Stimulated activated CD8-positive, alpha-beta memory T cell treated with anti-CD3 and anti-CD28 coated beads, Interleukin-15, amount 100 ng/mL, for 48 hours (primary cell): Measurements from ENCODE around the gene CLDN6.

Experiments
- DNase-seq, 2 donors: peaks; one replicate each; pipeline ENCODE4 v3.0.0-alpha.2; 2020; ENCODE audit warnings: low read depth in 2 of 2

CLDN6 gene

GRCh38 chr16:3027983-3028715 is 10.2 kb upstream of the CLDN6 start:
- DNase-seq: peak; percentile 79 to 83

- DNase-seq: no peak
These were observed 9.5 kb upstream of the CLDN6 start for GRCh38 chr16:3027489-3027795.

GRCh38 chr16:3026609-3027488 is 8.9 kb upstream of the CLDN6 start:
- DNase-seq: no peak

GRCh38 chr16:3026003-3026378 is 8.0 kb upstream of the CLDN6 start:
- DNase-seq: no peak

- DNase-seq: no peak
These were observed 7.3 kb upstream of the CLDN6 start for GRCh38 chr16:3025032-3026002.

- peak; percentile 91 to 94 for DNase-seq
These were observed 5.9 kb upstream of the CLDN6 start, which contains the start of the genes HCFC1R1 and THOC6 for GRCh38 chr16:3023669-3024478. HCFC1R1 (minus strand) TSS chr16:3023942; CDS start chr16:3023941, 1 bp downstream. THOC6 (plus strand) TSS chr16:3024035; CDS start chr16:3024327, 292 bp downstream.

- DNase-seq: no peak
These were observed 5.4 kb upstream of the CLDN6 start for GRCh38 chr16:3023415-3023668.

- no peak for DNase-seq
These were observed 4.9 kb upstream of the CLDN6 start for GRCh38 chr16:3022684-3023414.

- peak; percentile 86 to 88 for DNase-seq
These were observed 4.3 kb upstream of the CLDN6 start for GRCh38 chr16:3022208-3022683.

GRCh38 chr16:3021449-3022207 is 3.6 kb upstream of the CLDN6 start:
- peak; percentile 84 to 88 for DNase-seq

- DNase-seq: no peak
These were observed 2.8 kb upstream of the CLDN6 start for GRCh38 chr16:3020604-3021448.

- DNase-seq: peak; percentile 63 to 73
These were observed 2.2 kb upstream of the CLDN6 start, which contains the start of gene TNFRSF12A for GRCh38 chr16:3020247-3020603. TNFRSF12A (plus strand) TSS chr16:3020368; CDS start chr16:3020398, 30 bp downstream.

- DNase-seq: no peak
These were observed 1.7 kb upstream of the CLDN6 start for GRCh38 chr16:3019594-3020246.

GRCh38 chr16:3017344-3017743 is 639 bp downstream of the CLDN6 start:
- no peak for DNase-seq

GRCh38 chr16:3015865-3016521 is 2.0 kb downstream of the CLDN6 start:
- DNase-seq: no peak

- DNase-seq: no peak
These were observed 3.0 kb downstream of the CLDN6 start for GRCh38 chr16:3014971-3015370.

- no peak for DNase-seq
These were observed 3.8 kb downstream of the CLDN6 start for GRCh38 chr16:3013998-3014690.
